SK-N-SH treated with all-trans-retinoic acid at 6 μM for 48 hours (cell line): Measurements from ENCODE around the gene SETD1A.

Experiments used
- ARNTL ChIP-seq: fragments of 450-650 bp; formaldehyde crosslinking; IDR thresholded peaks from 2 replicates; pipeline ENCODE4 v1.5.0; 2020; ENCODE audit warnings: low read depth, mild to moderate bottlenecking, moderate library complexity, borderline replicate concordance
- CSDC2 ChIP-seq: fragments of 250-450 bp; sonication (Bioruptor Pico); IDR thresholded peaks from 2 replicates; pipeline ENCODE4 v1.5.0; 2020; ENCODE audit warnings: mild to moderate bottlenecking, moderate library complexity
- ESRRG ChIP-seq: fragments of 250-450 bp; sonication (Bioruptor Pico); IDR thresholded peaks from 2 replicates; pipeline ENCODE4 v1.6.1; 2021; ENCODE audit warnings: mild to moderate bottlenecking
- GLIS3 ChIP-seq: fragments of 250-450 bp; sonication (Bioruptor Pico); IDR thresholded peaks from 2 replicates; pipeline ENCODE4 v1.5.0; 2020; ENCODE audit warnings: mild to moderate bottlenecking, moderate library complexity
- ISL1 ChIP-seq: fragments of 250-450 bp; sonication (Bioruptor Pico); IDR thresholded peaks from 2 replicates; pipeline ENCODE4 v2.1.2; 2022; ENCODE audit warnings: mild to moderate bottlenecking, moderate library complexity
- OSR1 ChIP-seq: fragments of 250-450 bp; sonication (Bioruptor Pico); IDR thresholded peaks from 2 replicates; pipeline ENCODE4 v1.8.0; 2022; ENCODE audit warnings: moderate library complexity, mild to moderate bottlenecking, inconsistent platforms
- PATZ1 ChIP-seq: fragments of 250-450 bp; sonication (Bioruptor Pico); IDR thresholded peaks from 2 replicates; pipeline ENCODE4 v1.8.0; 2020; ENCODE audit warnings: mild to moderate bottlenecking, moderate library complexity, borderline replicate concordance
- TSHZ2 ChIP-seq: fragments of 250-450 bp; sonication (Bioruptor Pico); IDR thresholded peaks from 2 replicates; pipeline ENCODE4 v1.5.0; 2020; ENCODE audit warnings: mild to moderate bottlenecking, moderate library complexity
- ZC3H10 ChIP-seq: fragments of 250-450 bp; sonication (Bioruptor Pico); IDR thresholded peaks from 2 replicates; pipeline ENCODE4 v1.5.1; 2021; ENCODE audit warnings: mild to moderate bottlenecking, moderate library complexity
- ZFP3 ChIP-seq: fragments of 250-450 bp; sonication (Bioruptor Pico); IDR thresholded peaks from 2 replicates; pipeline ENCODE4 v1.5.0; 2020; ENCODE audit warnings: mild to moderate bottlenecking, moderate library complexity
- ZFP30 ChIP-seq: fragments of 450-650 bp; formaldehyde crosslinking; IDR thresholded peaks from 2 replicates; pipeline ENCODE4 v1.5.0; 2022; ENCODE audit warnings: mild to moderate bottlenecking, moderate library complexity

- TF ChIP-seq ZFP30 (CRISPR knock-in tag): no peak
- TF ChIP-seq ZFP3 (CRISPR knock-in tag): no peak
- no peak for TF ChIP-seq PATZ1 (CRISPR knock-in tag)
- no peak for TF ChIP-seq ZC3H10
- no peak for TF ChIP-seq ISL1
- no peak for TF ChIP-seq CSDC2 (CRISPR knock-in tag)
- TF ChIP-seq GLIS3 (CRISPR knock-in tag): no peak
- TF ChIP-seq ESRRG (CRISPR knock-in tag): no peak
- TF ChIP-seq TSHZ2 (CRISPR knock-in tag): no peak
- no peak for TF ChIP-seq ARNTL (CRISPR knock-in tag)
- TF ChIP-seq OSR1 (CRISPR knock-in tag): no peak
Observed at GRCh38 chr16:30921748-30922419, 35.7 kb upstream of the SETD1A start.
